IPS-20b (cell line): ENCODE data around the gene RNU6-8.

Experiments used
- H3K27ac ChIP-seq: one replicate; pipeline ENCODE4 v1.5.1; 2013; ENCODE audit warnings: low read length
- H3K27me3 ChIP-seq: 2 replicates; pipeline ENCODE4 v1.6.1; 2013; ENCODE audit warnings: mild to moderate bottlenecking, low read length, inconsistent platforms; ENCODE audit not compliant: insufficient read depth
- H3K36me3 ChIP-seq: 2 replicates; pipeline ENCODE4 v1.6.1; 2013; ENCODE audit warnings: low read depth, mild to moderate bottlenecking, inconsistent platforms, low read length, moderate library complexity; ENCODE audit not compliant: insufficient read depth
- H3K4me1 ChIP-seq: 2 replicates; pipeline ENCODE4 v1.6.1; 2013; ENCODE audit warnings: mild to moderate bottlenecking, control low read depth, inconsistent platforms, low read length, moderate library complexity; ENCODE audit not compliant: insufficient read depth
- H3K4me3 ChIP-seq: 2 replicates; pipeline ENCODE4 v1.5.1; 2013; ENCODE audit warnings: mild to moderate bottlenecking, low read length, inconsistent platforms
- H3K9ac ChIP-seq: 2 replicates; pipeline ENCODE4 v1.6.1; 2013; ENCODE audit warnings: low read depth, mild to moderate bottlenecking, inconsistent platforms, low read length, moderate library complexity
- H3K9me3 ChIP-seq: 2 replicates; pipeline ENCODE4 v1.6.1; 2013; ENCODE audit warnings: mild to moderate bottlenecking, low read depth, low read length, inconsistent platforms; ENCODE audit not compliant: insufficient read depth

RNU6-8 gene

GRCh38 chr14:32203928-32204357 lies 874 bp upstream of the RNU6-8 start:
- Histone ChIP-seq H3K9me3 (no peaks in the 10 kb centered on the region), H3K27me3 (peaks cover 28% of the 10 kb centered on the region), H3K4me3 (peak overlapping the region; percentile 94), H3K9ac (peak overlapping the region; percentile 91; the same call in 1 of the 2 replicates), H3K27ac (no peak overlapping the region), H3K36me3 (no peaks in the 10 kb centered on the region), H3K4me1 (no peaks in the 10 kb centered on the region)

DNA sequence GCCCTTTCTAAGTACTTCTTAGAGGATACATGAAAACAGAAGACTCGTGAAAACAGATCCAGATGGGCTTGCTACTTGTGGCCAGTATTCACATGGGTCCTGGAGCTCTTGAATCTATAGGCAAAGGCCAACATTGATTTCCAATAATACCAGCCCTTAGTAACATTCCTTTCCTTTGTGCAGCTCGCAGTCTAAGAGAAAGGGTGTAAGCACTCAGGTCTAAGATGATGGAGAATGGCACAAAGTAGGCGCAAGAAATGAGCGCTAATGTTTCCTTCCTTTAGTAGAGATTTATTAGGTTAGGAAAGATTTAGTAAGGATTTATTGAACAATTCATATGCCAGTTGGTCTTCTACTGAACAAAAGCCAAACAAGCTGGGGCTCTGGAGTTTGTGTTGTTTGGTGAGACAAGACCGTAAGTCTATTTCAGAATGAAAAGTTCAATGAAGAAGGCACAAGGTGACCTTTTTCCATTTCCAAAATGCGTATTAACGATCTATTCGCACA lies 525 bp downstream of the RNU6-8 start:
- Histone ChIP-seq H3K27ac (no peak overlapping the region), H3K4me1 (no peaks in the 10 kb centered on the region), H3K4me3 (peak overlapping the region; percentile 94)

DNA sequence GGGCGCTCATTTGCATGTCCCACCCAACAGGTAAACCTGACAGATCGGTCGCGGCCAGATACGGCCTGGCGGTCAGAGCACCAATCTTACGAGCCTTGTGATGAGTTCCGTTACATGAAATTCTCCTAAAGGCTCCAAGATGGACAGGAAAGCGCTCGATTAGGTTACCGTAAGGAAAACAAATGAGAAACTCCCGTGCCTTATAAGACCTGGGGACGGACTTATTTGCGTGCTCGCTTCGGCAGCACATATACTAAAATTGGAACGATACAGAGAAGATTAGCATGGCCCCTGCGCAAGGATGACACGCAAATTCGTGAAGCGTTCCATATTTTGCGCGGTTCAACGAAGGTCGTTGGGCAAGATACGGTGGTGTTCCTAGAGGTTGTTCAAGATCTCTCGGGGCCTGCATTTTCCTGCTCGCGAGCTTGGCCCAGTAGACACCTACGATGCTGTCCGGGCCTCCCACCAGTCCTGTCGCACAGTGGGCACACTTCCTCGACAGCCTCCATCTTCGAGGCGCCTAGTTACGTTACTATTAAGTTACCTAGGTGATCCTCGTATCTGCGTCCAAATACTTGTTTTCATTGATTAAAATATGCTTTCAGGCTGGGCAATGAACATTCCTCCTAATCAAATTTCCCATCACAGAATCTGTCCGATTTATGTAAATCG lies 1.1 kb downstream of the RNU6-8 start, which contains the start of gene RNU6-7:
Gene RNU6-7, plus strand, starts transcription at position 230 of the 675 bp plus-strand sequence.
- no peaks in the 10 kb centered on the region for H3K4me1 ChIP-seq
- no peak within 1 kb of the TSS for H3K27ac ChIP-seq
- no peaks in the 10 kb centered on the region for H3K36me3 ChIP-seq
- no peaks in the 10 kb centered on the region for H3K9me3 ChIP-seq
- H3K9ac ChIP-seq: peak within 1 kb of the TSS; percentile 91; the same call in 1 of the 2 replicates
- peaks cover 28% of the 10 kb centered on the region for H3K27me3 ChIP-seq
- H3K4me3 ChIP-seq: peak within 1 kb of the TSS; percentile 94

More for the DNA sequence above, 525 bp downstream of the RNU6-8 start:
- Histone ChIP-seq H3K36me3 (no peaks in the 10 kb centered on the region), H3K27me3 (peaks cover 28% of the 10 kb centered on the region), H3K9me3 (no peaks in the 10 kb centered on the region), H3K9ac (peak overlapping the region; percentile 91; the same call in 1 of the 2 replicates)

- Histone ChIP-seq H3K4me3 (peak overlapping the region; percentile 94), H3K36me3 (no peaks in the 10 kb centered on the region), H3K27ac (no peak overlapping the region), H3K9me3 (no peaks in the 10 kb centered on the region), H3K9ac (peak overlapping the region; percentile 64; the same call in 1 of the 2 replicates), H3K27me3 (peaks cover 28% of the 10 kb centered on the region), H3K4me1 (no peaks in the 10 kb centered on the region)
Observed at GRCh38 chr14:32201193-32201815, 1.8 kb downstream of the RNU6-8 start.

DNA sequence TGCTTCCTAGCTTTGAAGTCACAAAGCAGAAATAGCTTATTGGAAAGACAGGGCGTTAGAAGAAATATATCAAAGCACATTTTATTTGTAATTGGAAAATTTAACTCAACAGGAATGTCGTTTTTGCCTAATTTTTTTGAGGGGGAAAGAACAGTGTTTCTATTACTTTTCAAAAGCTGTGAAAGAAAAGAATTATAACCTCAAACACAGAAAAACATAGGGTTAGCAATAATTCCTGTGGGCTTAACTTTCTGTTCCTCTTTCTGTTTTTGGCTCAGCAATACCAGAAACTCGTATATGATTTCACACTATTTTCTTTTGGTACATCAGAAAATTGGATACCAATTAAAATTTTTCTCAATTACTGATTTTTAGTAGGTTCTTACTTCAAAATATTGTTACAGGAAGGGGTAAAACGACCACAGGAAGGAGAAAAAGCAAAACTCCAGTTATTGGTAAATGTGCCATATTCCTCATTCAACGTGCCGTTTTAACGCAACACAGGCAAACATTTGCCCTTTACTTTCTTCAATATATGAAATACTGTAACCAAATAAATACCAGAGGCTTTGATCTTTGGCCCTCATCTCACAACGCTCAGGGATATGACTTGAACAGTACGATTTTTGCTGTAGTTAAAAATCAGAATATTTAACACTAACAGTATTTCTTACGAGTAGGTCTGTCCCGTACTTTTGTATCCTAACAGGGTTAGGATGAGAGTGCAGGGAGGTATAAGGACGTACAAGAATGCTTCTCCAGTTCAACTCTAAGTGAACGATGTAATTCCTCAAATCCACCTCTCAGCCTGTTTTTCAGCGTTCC lies 2.5 kb downstream of the RNU6-8 start:
- Histone ChIP-seq H3K9me3 (no peaks in the 10 kb centered on the region), H3K27me3 (peaks cover 28% of the 10 kb centered on the region), H3K4me1 (no peaks in the 10 kb centered on the region), H3K27ac (no peak overlapping the region), H3K4me3 (peak overlapping the region; percentile 94), H3K9ac (peak overlapping the region; percentile 38; the same call in 1 of the 2 replicates), H3K36me3 (no peaks in the 10 kb centered on the region)

DNA sequence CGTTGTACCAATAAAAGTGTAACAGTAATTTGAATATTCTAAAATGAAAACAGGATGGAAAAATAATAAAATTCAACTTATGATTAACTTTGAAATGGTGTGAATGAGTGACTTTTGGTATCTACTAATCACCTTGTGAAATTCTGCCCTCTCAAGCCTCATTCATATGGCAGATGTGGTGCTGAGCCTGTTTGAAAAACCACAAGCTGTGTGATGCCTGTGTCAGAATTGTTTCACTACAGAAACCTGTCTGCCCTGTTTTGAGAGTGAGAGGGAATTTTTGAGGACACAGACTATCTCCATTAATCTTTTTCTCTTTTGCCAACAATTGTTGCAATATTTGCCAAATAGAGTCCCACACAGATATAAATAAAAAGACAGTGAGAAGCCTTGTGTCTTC lies 5.2 kb downstream of the RNU6-8 start:
- peaks cover 20% of the 10 kb centered on the region for H3K27me3 ChIP-seq
- no peaks in the 10 kb centered on the region for H3K9me3 ChIP-seq
- H3K27ac ChIP-seq: no peak overlapping the region

GRCh38 chr14:32195636-32196035 lies 7.4 kb downstream of the RNU6-8 start:
- Histone ChIP-seq H3K27ac (no peak overlapping the region), H3K4me3 (no peak overlapping the region), H3K4me1 (no peaks in the 10 kb centered on the region), H3K36me3 (no peaks in the 10 kb centered on the region), H3K9ac (no peak overlapping the region), H3K9me3 (no peaks in the 10 kb centered on the region), H3K27me3 (peaks cover 7% of the 10 kb centered on the region; the same call in 1 of the 2 replicates)

More for the DNA sequence above, 5.2 kb downstream of the RNU6-8 start:
- Histone ChIP-seq H3K9ac (no peak overlapping the region), H3K36me3 (no peaks in the 10 kb centered on the region), H3K4me3 (no peak overlapping the region), H3K4me1 (no peaks in the 10 kb centered on the region)

DNA sequence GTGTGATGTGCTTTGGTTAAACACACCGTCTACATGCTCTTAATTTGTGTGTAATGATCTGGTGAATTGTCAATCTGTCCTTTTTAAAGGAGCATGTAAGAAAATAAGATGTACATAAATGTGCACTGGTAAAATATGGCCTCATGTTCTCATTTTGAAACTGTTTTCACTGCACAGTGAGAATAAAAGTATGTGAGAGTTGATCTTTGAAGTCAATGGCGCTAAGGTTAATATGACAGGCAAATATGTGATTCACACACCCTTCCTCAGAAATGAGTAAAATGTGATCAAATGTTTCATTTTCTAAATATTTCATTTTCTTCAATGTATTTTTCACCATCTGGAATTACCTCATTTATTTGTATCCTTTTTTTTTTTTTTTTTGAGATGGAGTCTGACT lies 9.5 kb downstream of the RNU6-8 start:
- Histone ChIP-seq H3K4me3 (no peak overlapping the region), H3K27me3 (no peaks in the 10 kb centered on the region), H3K4me1 (no peaks in the 10 kb centered on the region), H3K9me3 (no peaks in the 10 kb centered on the region), H3K36me3 (no peaks in the 10 kb centered on the region), H3K9ac (no peak overlapping the region), H3K27ac (no peak overlapping the region)

GRCh38 chr14:32192712-32193373 lies 10.2 kb downstream of the RNU6-8 start:
- H3K9me3 ChIP-seq: no peaks in the 10 kb centered on the region

DNA sequence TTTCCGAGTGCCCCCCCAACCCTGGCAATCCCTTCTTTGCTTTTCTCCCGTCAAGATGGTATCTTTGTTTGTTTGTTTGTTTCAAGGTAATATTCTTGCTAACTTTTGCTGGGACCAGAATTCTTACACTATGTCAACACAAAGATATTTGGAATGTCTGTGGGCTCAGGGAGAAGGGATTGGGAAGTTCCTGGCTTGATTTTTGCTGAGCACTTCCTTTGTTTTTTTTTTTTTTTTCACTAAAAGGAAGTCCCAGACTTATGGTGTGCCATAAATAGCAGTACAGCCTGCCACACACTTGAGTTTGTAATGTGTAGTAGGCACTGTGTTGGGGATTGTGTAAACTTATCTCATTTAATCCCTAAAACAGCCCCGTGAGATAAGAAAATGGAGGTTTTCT lies 12.4 kb downstream of the RNU6-8 start:
- Histone ChIP-seq H3K36me3 (no peaks in the 10 kb centered on the region), H3K9ac (no peak overlapping the region), H3K27ac (no peak overlapping the region), H3K9me3 (no peaks in the 10 kb centered on the region), H3K4me1 (no peaks in the 10 kb centered on the region), H3K4me3 (no peak overlapping the region), H3K27me3 (no peaks in the 10 kb centered on the region)

More at GRCh38 chr14:32192712-32193373, 10.2 kb downstream of the RNU6-8 start:
- Histone ChIP-seq H3K36me3 (no peaks in the 10 kb centered on the region), H3K4me3 (no peak overlapping the region), H3K9ac (no peak overlapping the region), H3K27me3 (no peaks in the 10 kb centered on the region), H3K4me1 (no peaks in the 10 kb centered on the region), H3K27ac (no peak overlapping the region)

GRCh38 chr14:32189811-32190210 lies 13.3 kb downstream of the RNU6-8 start:
- H3K27me3 ChIP-seq: no peaks in the 10 kb centered on the region

More at GRCh38 chr14:32189811-32190210, 13.3 kb downstream of the RNU6-8 start:
- Histone ChIP-seq H3K9me3 (peaks cover 5% of the 10 kb centered on the region; the same call in 1 of the 2 replicates), H3K27ac (no peak overlapping the region), H3K36me3 (no peaks in the 10 kb centered on the region), H3K4me1 (no peaks in the 10 kb centered on the region), H3K4me3 (no peak overlapping the region), H3K9ac (no peak overlapping the region)
